ENCODE results near the gene DBNDD1. TPM values are rescaled to one million over a fixed set of nuclear protein-coding genes. Genes with fewer than 3 reads are reported as not detected.
A peak's percentile ranks its signal among the peaks of the same experiment; 100 is the strongest.

The DBNDD1 gene
- total RNA-seq, 1 experiment from 2014 or later, result 24.6 TPM

GRCh38 chr16:89973235-89973634 lies 46.0 kb downstream of the DBNDD1 start:
- no peaks in the 10 kb centered on the region for H3K27me3 ChIP-seq (replicated peaks; ENCODE audit: insufficient read depth, low read depth, low read length, poor library complexity)
- DNase-seq (ENCODE audit: low spot score), result no peak
- peak overlapping the region; percentile 96 for H3K27ac ChIP-seq (ENCODE audit: low read depth, low read length, poor library complexity, severe bottlenecking)
- ChIA-PET CTCF (no interaction called here), POLR2A (ENCODE audit: low non-redundant PET) (no interaction called here)
- intact Hi-C loops (cut with micrococcal nuclease; ENCODE audit: unreplicated experiment), result loop anchor here (2.0 kb wide), 1 partner anchor 48 kb away; no protein-coding TSS in a partner anchor
- BruUV-seq (replicated peaks), result TSS peak; percentile 63
- peak overlapping the region; percentile 100 for H3K4me3 ChIP-seq (ENCODE audit: low read depth, low read length, poor library complexity, severe bottlenecking)
- peaks cover 18% of the 10 kb centered on the region for H3K4me1 ChIP-seq (ENCODE audit: insufficient read depth, low read length, poor library complexity, severe bottlenecking)
- peaks cover 13% of the 10 kb centered on the region for H3K36me3 ChIP-seq (ENCODE audit: insufficient read depth, low read length, poor library complexity, severe bottlenecking)
- no peaks in the 10 kb centered on the region for H3K9me3 ChIP-seq (ENCODE audit: low read depth, low read length, poor library complexity, severe bottlenecking)
- no peak for TF ChIP-seq EZH2 (IDR thresholded peaks at IDR 0.05; ENCODE audit: borderline replicate concordance, low read depth, low read length, poor library complexity, severe bottlenecking)
- no peak for TF ChIP-seq CTCF (conservative IDR thresholded peaks at IDR 0.05; ENCODE audit: low read depth, low read length)

- CTCF ChIA-PET, result no interaction called here
- Histone ChIP-seq H3K36me3 (ENCODE audit: insufficient read depth, low read length, poor library complexity, severe bottlenecking) (peaks cover 6% of the 10 kb centered on the region), H3K27ac (ENCODE audit: low read depth, low read length, poor library complexity, severe bottlenecking) (peak overlapping the region; percentile 96), H3K4me3 (ENCODE audit: low read depth, low read length, poor library complexity, severe bottlenecking) (peak overlapping the region; percentile 100), H3K4me1 (ENCODE audit: insufficient read depth, low read length, poor library complexity, severe bottlenecking) (peaks cover 18% of the 10 kb centered on the region), H3K9me3 (ENCODE audit: low read depth, low read length, poor library complexity, severe bottlenecking) (no peaks in the 10 kb centered on the region), H3K27me3 (replicated peaks; ENCODE audit: insufficient read depth, low read depth, low read length, poor library complexity) (no peaks in the 10 kb centered on the region)
- POLR2A ChIA-PET (ENCODE audit: low non-redundant PET), result no interaction called here
- TF ChIP-seq EZH2 (IDR thresholded peaks at IDR 0.05; ENCODE audit: borderline replicate concordance, low read depth, low read length, poor library complexity, severe bottlenecking) (no peak), CTCF (conservative IDR thresholded peaks at IDR 0.05; ENCODE audit: low read depth, low read length) (no peak)
- BruUV-seq (replicated peaks), result no TSS peak
- intact Hi-C loops (cut with micrococcal nuclease; ENCODE audit: unreplicated experiment), result loop anchor here (2.0 kb wide), 1 partner anchor 48 kb away; no protein-coding TSS in a partner anchor
- peak; percentile 97 for DNase-seq (ENCODE audit: low spot score)
These were observed 46.7 kb downstream of the DBNDD1 start for GRCh38 chr16:89972244-89973234.

- no peaks in the 10 kb centered on the region for H3K9me3 ChIP-seq (ENCODE audit: low read depth, low read length, poor library complexity, severe bottlenecking)
- intact Hi-C loops (cut with micrococcal nuclease; ENCODE audit: unreplicated experiment), result loop anchor here (2.0 kb wide), 1 partner anchor 47 kb away; no protein-coding TSS in a partner anchor
- TF ChIP-seq CTCF (conservative IDR thresholded peaks at IDR 0.05; ENCODE audit: low read depth, low read length), result no peak
- TF ChIP-seq EZH2 (IDR thresholded peaks at IDR 0.05; ENCODE audit: borderline replicate concordance, low read depth, low read length, poor library complexity, severe bottlenecking), result no peak
- peak overlapping the region; percentile 100 for H3K4me3 ChIP-seq (ENCODE audit: low read depth, low read length, poor library complexity, severe bottlenecking)
- no peaks in the 10 kb centered on the region for H3K27me3 ChIP-seq (replicated peaks; ENCODE audit: insufficient read depth, low read depth, low read length, poor library complexity)
- peaks cover 4% of the 10 kb centered on the region for H3K36me3 ChIP-seq (ENCODE audit: insufficient read depth, low read length, poor library complexity, severe bottlenecking)
- ChIA-PET CTCF (no interaction called here), POLR2A (ENCODE audit: low non-redundant PET) (no interaction called here)
- TSS peak; percentile 68 for BruUV-seq (replicated peaks)
- H3K27ac ChIP-seq (ENCODE audit: low read depth, low read length, poor library complexity, severe bottlenecking), result peak overlapping the region; percentile 96
- no peak for DNase-seq (ENCODE audit: low spot score)
- H3K4me1 ChIP-seq (ENCODE audit: insufficient read depth, low read length, poor library complexity, severe bottlenecking), result peaks cover 18% of the 10 kb centered on the region
These were observed 47.6 kb downstream of the DBNDD1 start for GRCh38 chr16:89971495-89972243.
